ENCODE data around the gene GARS1.

GRCh38 chr7:30681331-30681797 lies 86.7 kb downstream of the GARS1 start:
- TF ChIP-seq CTCF (IDR thresholded peaks at IDR 0.05): no peak
- no peak for TF ChIP-seq POLR2A (IDR thresholded peaks at IDR 0.05)
